Measurements from ENCODE around the gene PIP4P1.
"Not testable (repeated sequence)": the region's sequence is repeated elsewhere in the genome, so short reads cannot be mapped to it uniquely, and the experiment has no call there.

Gene PIP4P1

DNA sequence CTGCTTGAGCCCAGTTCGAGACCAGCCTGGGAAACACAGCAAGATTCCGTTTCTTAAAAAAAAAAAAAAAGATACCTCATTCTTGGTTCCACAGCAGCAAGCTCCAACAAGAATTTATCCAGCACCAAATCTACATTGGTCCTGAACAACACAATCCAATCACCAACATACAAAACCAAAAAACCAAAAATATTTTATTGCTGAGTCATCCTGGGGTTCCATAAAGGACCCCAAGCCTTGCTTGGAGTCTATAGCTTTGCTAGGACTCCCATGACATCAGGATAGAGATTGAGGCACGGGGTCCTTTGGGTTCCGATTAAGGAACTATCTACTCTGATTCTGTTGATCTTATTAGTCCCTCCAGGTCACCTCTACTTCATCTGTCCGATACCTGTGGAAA is 14.3 kb downstream of the PIP4P1 start (continued):
- TF ChIP-seq ZBTB1 (tag by site-specific recombination; IDR thresholded peaks at IDR 0.05): no peak

DNA sequence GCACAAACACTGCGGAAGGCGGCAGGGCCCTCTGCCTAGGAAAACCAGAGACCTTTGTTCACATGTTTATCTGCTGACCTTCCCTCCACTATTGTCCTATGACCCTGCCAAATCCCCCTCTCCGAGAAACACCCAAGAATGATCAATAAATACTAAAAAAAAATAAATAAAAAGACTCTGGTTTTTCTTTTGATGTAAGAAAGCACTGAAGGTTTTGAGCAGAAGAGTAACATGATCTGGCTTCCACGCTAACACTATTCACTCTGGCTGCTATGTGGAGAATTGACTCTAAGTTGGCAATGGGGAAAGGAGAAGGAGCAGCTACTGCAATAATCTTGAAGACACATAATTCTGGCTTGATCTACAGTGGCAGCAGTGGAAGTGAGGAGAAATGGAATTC is 17.6 kb downstream of the PIP4P1 start:
- CTCF ChIA-PET: interaction anchor here (0.7 to 1.5 kb wide), 3 partner anchors 7 to 28 kb away, joined by 3 to 4 read pairs (median 3); partner anchors contain the start of genes APEX1 and OSGEP
- not testable (repeated sequence) for H3K27ac ChIP-seq (ENCODE audit: extremely low read depth, low read depth, low read length); H3K4me1 ChIP-seq (ENCODE audit: control insufficient read depth, insufficient read depth, low read length); H3K9me3 ChIP-seq (ENCODE audit: control insufficient read depth, insufficient read depth, low read depth, low read length); H3K4me3 ChIP-seq (ENCODE audit: low read depth, low read length)
- peaks cover 25 to 45% of the 10 kb centered on the region in 2 experiments for H3K36me3 ChIP-seq (ENCODE audit: control insufficient read depth in 2 of 2, insufficient read depth in 1 of 2, low read length in 2 of 2)
- POLR2A ChIA-PET: interaction anchor here (0.6 to 1.6 kb wide), 2 partner anchors 30 to 41 kb away, joined by 4 to 5 read pairs; partner anchors contain the start of gene TEP1

DNA sequence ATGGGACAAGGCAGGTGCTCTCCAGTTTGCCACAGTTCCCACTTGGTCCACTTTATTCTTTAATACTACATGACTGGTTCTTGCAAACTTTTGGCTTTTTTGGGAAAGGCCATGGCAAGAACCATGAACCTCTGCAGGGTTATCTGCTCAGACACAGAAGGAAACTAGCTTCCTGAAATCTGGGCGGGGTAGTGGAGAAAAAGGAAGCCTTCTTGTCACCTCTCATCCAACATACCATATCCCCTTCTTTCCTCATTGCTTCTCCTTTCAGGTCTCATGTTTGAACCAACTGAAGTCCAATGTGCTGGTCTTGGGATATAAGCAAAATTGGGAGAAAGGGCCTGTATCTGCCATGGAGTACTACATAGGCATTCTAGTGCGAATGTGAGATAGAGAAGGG is 19.8 kb downstream of the PIP4P1 start:
- Histone ChIP-seq H3K27ac (ENCODE audit: extremely low read depth, low read depth, low read length) (no peak overlapping the region), H3K4me1 (ENCODE audit: control insufficient read depth, insufficient read depth, low read length) (no peaks in the 10 kb centered on the region), H3K36me3 (ENCODE audit: control insufficient read depth in 2 of 2, insufficient read depth in 1 of 2, low read length in 2 of 2) (peaks cover 9 to 23% of the 10 kb centered on the region in 2 experiments; a peak in 2 of 3 replicates), H3K9me3 (ENCODE audit: control insufficient read depth, insufficient read depth, low read depth, low read length) (no peaks in the 10 kb centered on the region), H3K4me3 (ENCODE audit: low read depth, low read length) (no peak overlapping the region)
- POLR2A ChIA-PET: interaction anchor here (1.0 kb wide), 1 partner anchor 28 kb away, joined by 3 read pairs; no protein-coding TSS in a partner anchor
- no peak for TF ChIP-seq ZNF157 (tag by site-specific recombination; IDR thresholded peaks at IDR 0.05)
- TF ChIP-seq MYNN (tag by site-specific recombination; IDR thresholded peaks at IDR 0.05; ENCODE audit: borderline replicate concordance): no peak
- TF ChIP-seq ZNF530 (tag by site-specific recombination; IDR thresholded peaks at IDR 0.05; ENCODE audit: low read depth): no peak
- TF ChIP-seq GLIS2 (tag by site-specific recombination; IDR thresholded peaks at IDR 0.05): no peak
- no peak for TF ChIP-seq BCL11B (tag by site-specific recombination; IDR thresholded peaks at IDR 0.05; ENCODE audit: low read depth)
- TF ChIP-seq ZNF302 (tag by site-specific recombination; IDR thresholded peaks at IDR 0.05; ENCODE audit: low read depth): no peak
- TF ChIP-seq ZNF112 (tag by site-specific recombination; IDR thresholded peaks at IDR 0.05): no peak
- TF ChIP-seq, protein P1, sequence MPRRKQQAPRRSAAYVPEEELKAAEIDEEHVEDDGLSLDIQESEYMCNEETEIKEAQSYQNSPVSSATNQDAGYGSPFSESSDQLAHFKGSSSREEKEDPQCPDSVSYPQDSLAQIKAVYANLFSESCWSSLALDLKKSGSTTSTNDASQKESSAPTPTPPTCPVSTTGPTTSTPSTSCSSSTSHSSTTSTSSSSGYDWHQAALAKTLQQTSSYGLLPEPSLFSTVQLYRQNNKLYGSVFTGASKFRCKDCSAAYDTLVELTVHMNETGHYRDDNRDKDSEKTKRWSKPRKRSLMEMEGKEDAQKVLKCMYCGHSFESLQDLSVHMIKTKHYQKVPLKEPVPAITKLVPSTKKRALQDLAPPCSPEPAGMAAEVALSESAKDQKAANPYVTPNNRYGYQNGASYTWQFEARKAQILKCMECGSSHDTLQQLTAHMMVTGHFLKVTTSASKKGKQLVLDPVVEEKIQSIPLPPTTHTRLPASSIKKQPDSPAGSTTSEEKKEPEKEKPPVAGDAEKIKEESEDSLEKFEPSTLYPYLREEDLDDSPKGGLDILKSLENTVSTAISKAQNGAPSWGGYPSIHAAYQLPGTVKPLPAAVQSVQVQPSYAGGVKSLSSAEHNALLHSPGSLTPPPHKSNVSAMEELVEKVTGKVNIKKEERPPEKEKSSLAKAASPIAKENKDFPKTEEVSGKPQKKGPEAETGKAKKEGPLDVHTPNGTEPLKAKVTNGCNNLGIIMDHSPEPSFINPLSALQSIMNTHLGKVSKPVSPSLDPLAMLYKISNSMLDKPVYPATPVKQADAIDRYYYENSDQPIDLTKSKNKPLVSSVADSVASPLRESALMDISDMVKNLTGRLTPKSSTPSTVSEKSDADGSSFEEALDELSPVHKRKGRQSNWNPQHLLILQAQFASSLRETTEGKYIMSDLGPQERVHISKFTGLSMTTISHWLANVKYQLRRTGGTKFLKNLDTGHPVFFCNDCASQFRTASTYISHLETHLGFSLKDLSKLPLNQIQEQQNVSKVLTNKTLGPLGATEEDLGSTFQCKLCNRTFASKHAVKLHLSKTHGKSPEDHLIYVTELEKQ (tag by site-specific recombination; IDR thresholded peaks at IDR 0.05; ENCODE audit: borderline replicate concordance): no peak
- TF ChIP-seq ZNF596 (tag by site-specific recombination; IDR thresholded peaks at IDR 0.05): no peak
- no peak for TF ChIP-seq ZNF837 (tag by site-specific recombination; IDR thresholded peaks at IDR 0.05)
- TF ChIP-seq, protein P2, sequence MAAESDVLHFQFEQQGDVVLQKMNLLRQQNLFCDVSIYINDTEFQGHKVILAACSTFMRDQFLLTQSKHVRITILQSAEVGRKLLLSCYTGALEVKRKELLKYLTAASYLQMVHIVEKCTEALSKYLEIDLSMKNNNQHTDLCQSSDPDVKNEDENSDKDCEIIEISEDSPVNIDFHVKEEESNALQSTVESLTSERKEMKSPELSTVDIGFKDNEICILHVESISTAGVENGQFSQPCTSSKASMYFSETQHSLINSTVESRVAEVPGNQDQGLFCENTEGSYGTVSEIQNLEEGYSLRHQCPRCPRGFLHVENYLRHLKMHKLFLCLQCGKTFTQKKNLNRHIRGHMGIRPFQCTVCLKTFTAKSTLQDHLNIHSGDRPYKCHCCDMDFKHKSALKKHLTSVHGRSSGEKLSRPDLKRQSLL (tag by site-specific recombination; IDR thresholded peaks at IDR 0.05): no peak
- no peak for TF ChIP-seq GLI2 (tag by site-specific recombination; IDR thresholded peaks at IDR 0.05; ENCODE audit: borderline replicate concordance, low read depth)
- TF ChIP-seq ZNF654 (tag by site-specific recombination; IDR thresholded peaks at IDR 0.05; ENCODE audit: low read depth): no peak
- TF ChIP-seq, protein P3, sequence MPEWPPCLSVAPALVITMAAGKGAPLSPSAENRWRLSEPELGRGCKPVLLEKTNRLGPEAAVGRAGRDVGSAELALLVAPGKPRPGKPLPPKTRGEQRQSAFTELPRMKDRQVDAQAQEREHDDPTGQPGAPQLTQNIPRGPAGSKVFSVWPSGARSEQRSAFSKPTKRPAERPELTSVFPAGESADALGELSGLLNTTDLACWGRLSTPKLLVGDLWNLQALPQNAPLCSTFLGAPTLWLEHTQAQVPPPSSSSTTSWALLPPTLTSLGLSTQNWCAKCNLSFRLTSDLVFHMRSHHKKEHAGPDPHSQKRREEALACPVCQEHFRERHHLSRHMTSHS (tag by site-specific recombination; IDR thresholded peaks at IDR 0.05): no peak
- CTCF ChIA-PET: interaction anchor here (0.8 to 1.3 kb wide), 3 partner anchors 13 to 28 kb away, joined by 3 to 4 read pairs (median 3); partner anchors contain the start of gene OSGEP
